NOMO-1 treated with DMSO at 0.1 percent for 48 hours (cell line): ENCODE measurements around the gene FASTKD2.

Experiments
- DNase-seq: peaks from one replicate; lab custom pipeline; 2025; ENCODE audit not compliant: unreplicated experiment; lab: John Stamatoyannopoulos, UW

Gene FASTKD2

GRCh38 chr2:206833291-206833690, 67.9 kb downstream of the FASTKD2 start:
- no peak for DNase-seq

GRCh38 chr2:206836722-206837121, 71.3 kb downstream of the FASTKD2 start:
- no peak for DNase-seq

GRCh38 chr2:206837775-206838174, 72.4 kb downstream of the FASTKD2 start:
- DNase-seq: no peak

- DNase-seq: no peak
Observed at GRCh38 chr2:206838690-206839089, 73.3 kb downstream of the FASTKD2 start.

GRCh38 chr2:206840999-206841398, 75.6 kb downstream of the FASTKD2 start:
- no peak for DNase-seq
